Lung (tissue), 12 donors: ENCODE measurements around the gene SLC37A3. TPM values are rescaled to one million over a fixed set of nuclear protein-coding genes. Genes with fewer than 3 reads are reported as not detected.

ENCODE experiments used
- ATAC-seq: fragments of 200-7000 bp; cut with Tn5 transposase; one replicate; pipeline ENCODE4 v1.9.1; 2020; ENCODE audit warnings: moderate number of reproducible peaks; ENCODE audit not compliant: insufficient read depth, low FRiP score
- DNase-seq, 3 donors: peaks; one replicate each; pipeline ENCODE4 v3.0.0-alpha.2; 2013 to 2017
- H3K27ac ChIP-seq, 2 donors: one replicate each; pipeline ENCODE4 v1.5.1; 2013; ENCODE audit warnings: mild to moderate bottlenecking in 2 of 2, moderate library complexity in 2 of 2, control low read depth in 1 of 2, inconsistent platforms in 1 of 2, low read depth in 1 of 2, low read length in 1 of 2
- H3K27me3 ChIP-seq, 3 donors: one replicate each; pipeline ENCODE4 v1.5.1; 2013; ENCODE audit warnings: low read length in 2 of 3; ENCODE audit not compliant: control insufficient read depth in 3 of 3, insufficient read depth in 3 of 3
- H3K36me3 ChIP-seq, 4 donors: one replicate each; pipeline ENCODE4 v1.5.1; 2013; ENCODE audit warnings: low read length in 4 of 4, mild to moderate bottlenecking in 1 of 4, moderate library complexity in 1 of 4; ENCODE audit not compliant: control insufficient read depth in 4 of 4, insufficient read depth in 4 of 4
- H3K4me1 ChIP-seq, 5 donors: one replicate each; pipeline ENCODE4 v1.5.1; 2013; ENCODE audit warnings: low read length in 5 of 5, mild to moderate bottlenecking in 2 of 5, moderate library complexity in 1 of 5; ENCODE audit not compliant: control insufficient read depth in 5 of 5, insufficient read depth in 5 of 5
- H3K4me3 ChIP-seq: one replicate; pipeline ENCODE4 v1.5.1; 2013; ENCODE audit warnings: mild to moderate bottlenecking, control low read depth, moderate library complexity
- H3K9ac ChIP-seq, 2 donors: one replicate each; pipeline ENCODE4 v1.5.1; 2013; ENCODE audit warnings: low read length in 2 of 2, control low read depth in 1 of 2; ENCODE audit not compliant: insufficient read depth in 1 of 2
- H3K9me3 ChIP-seq, 4 donors: one replicate each; pipeline ENCODE4 v1.5.1; 2013; ENCODE audit warnings: low read length in 3 of 4, mild to moderate bottlenecking in 1 of 4, moderate library complexity in 1 of 4; ENCODE audit not compliant: control insufficient read depth in 4 of 4, insufficient read depth in 3 of 4
- WGBS, 2 donors: extraction: QIAGEN DNeasy Blood & Tissue Kit; methylation state at CpG; one replicate each; pipeline ENCODE4 v1.1.7; 2013; 5-methylcytosine and 5-hydroxymethylcytosine counted together
- polyA plus RNA-seq, 2 donors: library from polyadenylated mRNA; stranded (reverse); fragments of 200-250 nt; gene quantifications; one replicate each; pipeline ENCODE4 v1.2.1, GENCODE V29; 2013
- total RNA-seq, 2 donors: library from RNA; depleted of rRNA in 1 of 2; stranded (reverse); fragments of >200 nt in 1 of 2; gene quantifications; one replicate each; pipeline ENCODE4 v1.2.1, GENCODE V29; 2014 to 2021
- TF ChIP-seq, protein P1 (sequence below): IDR thresholded peaks from 2 replicates; pipeline ENCODE4 v1.5.1; 2012; ENCODE audit warnings: mild to moderate bottlenecking; ENCODE audit errors: control extremely low read depth, extremely low read depth
- donor health status: control.
- donor health status: control.
- donor health status: Bipolar disorder and iron deficiency.
- donor health status: healthy.
- donor health status: DM: yes; HTN: yes; CAD: no.

Gene SLC37A3
- total and polyA plus RNA-seq, 4 donors, result 19.2 to 53.4 (median 26.8) TPM

DNA sequence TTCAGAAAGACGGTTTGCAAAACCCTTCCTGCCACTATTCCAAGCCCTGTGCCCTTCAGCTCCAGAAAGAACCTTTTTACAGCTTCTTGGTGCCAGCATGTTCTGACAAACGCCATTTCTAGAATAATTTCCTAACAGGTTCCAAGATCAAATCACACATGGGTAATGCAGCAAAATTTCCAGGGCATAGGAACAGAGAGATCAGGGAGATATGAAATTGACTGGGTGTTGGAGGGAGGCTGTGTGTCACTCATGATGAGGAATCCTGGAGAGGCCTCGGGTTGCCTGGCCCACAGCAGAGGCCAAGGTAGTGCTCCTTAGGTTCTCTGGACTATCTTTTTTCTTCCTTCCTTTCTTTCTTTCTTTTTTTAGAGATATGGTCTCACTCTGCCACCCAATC, 35.1 kb upstream of the SLC37A3 start:
- no peaks in the 10 kb centered on the region for H3K36me3 ChIP-seq
- H3K27me3 ChIP-seq, result peaks cover 0 to 3% (median 0%) of the 10 kb centered on the region in 3 donors
- H3K4me3 ChIP-seq, result no peak overlapping the region
- DNase-seq (no peak), ATAC-seq (no peak)
- peaks cover 0 to 4% (median 0%) of the 10 kb centered on the region in 5 donors for H3K4me1 ChIP-seq
- TF ChIP-seq, protein P1, sequence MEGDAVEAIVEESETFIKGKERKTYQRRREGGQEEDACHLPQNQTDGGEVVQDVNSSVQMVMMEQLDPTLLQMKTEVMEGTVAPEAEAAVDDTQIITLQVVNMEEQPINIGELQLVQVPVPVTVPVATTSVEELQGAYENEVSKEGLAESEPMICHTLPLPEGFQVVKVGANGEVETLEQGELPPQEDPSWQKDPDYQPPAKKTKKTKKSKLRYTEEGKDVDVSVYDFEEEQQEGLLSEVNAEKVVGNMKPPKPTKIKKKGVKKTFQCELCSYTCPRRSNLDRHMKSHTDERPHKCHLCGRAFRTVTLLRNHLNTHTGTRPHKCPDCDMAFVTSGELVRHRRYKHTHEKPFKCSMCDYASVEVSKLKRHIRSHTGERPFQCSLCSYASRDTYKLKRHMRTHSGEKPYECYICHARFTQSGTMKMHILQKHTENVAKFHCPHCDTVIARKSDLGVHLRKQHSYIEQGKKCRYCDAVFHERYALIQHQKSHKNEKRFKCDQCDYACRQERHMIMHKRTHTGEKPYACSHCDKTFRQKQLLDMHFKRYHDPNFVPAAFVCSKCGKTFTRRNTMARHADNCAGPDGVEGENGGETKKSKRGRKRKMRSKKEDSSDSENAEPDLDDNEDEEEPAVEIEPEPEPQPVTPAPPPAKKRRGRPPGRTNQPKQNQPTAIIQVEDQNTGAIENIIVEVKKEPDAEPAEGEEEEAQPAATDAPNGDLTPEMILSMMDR, result no peak
- WGBS, 2 donors, result 90 to 94% methylated on average over 3 of the region's 3 CpGs
- H3K9me3 ChIP-seq, result no peaks in the 10 kb centered on the region
- no peak overlapping the region for H3K9ac ChIP-seq
- H3K27ac ChIP-seq, result no peak overlapping the region

- DNase-seq (no peak), ATAC-seq (no peak)
- no peaks in the 10 kb centered on the region for H3K27me3 ChIP-seq
- H3K4me1 ChIP-seq, result no peaks in the 10 kb centered on the region
- TF ChIP-seq, protein P1, result no peak
- no peaks in the 10 kb centered on the region for H3K9me3 ChIP-seq
- no peak overlapping the region for H3K9ac ChIP-seq
- 95 to 98% methylated on average over 6 of the region's 6 CpGs for WGBS, 2 donors
- H3K27ac ChIP-seq, result no peak overlapping the region
- H3K36me3 ChIP-seq, result no peaks in the 10 kb centered on the region
- no peak overlapping the region for H3K4me3 ChIP-seq
These were observed 27.8 kb upstream of the SLC37A3 start for GRCh38 chr7:140426130-140426529.

- Histone ChIP-seq H3K9ac (no peak overlapping the region), H3K9me3 (no peaks in the 10 kb centered on the region), H3K27ac (no peak overlapping the region), H3K36me3 (no peaks in the 10 kb centered on the region), H3K4me3 (no peak overlapping the region), H3K27me3 (no peaks in the 10 kb centered on the region), H3K4me1 (no peaks in the 10 kb centered on the region)
- 80 to 91% methylated on average over 12 of the region's 12 CpGs for WGBS, 2 donors
- TF ChIP-seq, protein P1, result no peak
- no peak for DNase-seq
- ATAC-seq, result no peak
These were observed 27.4 kb upstream of the SLC37A3 start for GRCh38 chr7:140425718-140426117.

DNA sequence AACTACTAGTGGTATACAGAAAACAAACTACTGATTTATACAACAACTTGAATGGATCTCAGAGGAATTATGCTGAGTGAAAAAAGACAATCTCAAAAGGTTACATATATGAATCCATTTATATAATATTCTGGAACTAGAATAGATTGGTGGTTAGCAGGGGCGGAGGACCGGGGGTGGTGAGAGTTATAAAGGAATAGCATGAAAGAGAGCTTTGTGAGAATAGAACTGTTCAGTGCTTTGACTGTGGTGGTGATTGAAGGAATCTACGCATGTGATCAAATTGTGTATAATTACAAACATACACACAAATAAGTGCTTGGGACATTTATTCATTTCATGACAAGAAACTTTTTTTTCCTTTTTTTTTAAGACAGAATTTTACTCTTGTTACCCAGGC, 25.2 kb upstream of the SLC37A3 start:
- TF ChIP-seq, protein P1, result no peak
- Histone ChIP-seq H3K4me3 (no peak overlapping the region), H3K27ac (no peak overlapping the region), H3K9ac (no peak overlapping the region), H3K27me3 (no peaks in the 10 kb centered on the region), H3K4me1 (no peaks in the 10 kb centered on the region), H3K9me3 (no peaks in the 10 kb centered on the region), H3K36me3 (no peaks in the 10 kb centered on the region)
- ATAC-seq (no peak), DNase-seq (no peak)
- 95 to 96% methylated on average over 3 of the region's 3 CpGs for WGBS, 2 donors
